Measurements from ENCODE around the gene EEF1AKMT1. TPM values are rescaled to one million over a fixed set of nuclear protein-coding genes. Genes with fewer than 3 reads are reported as not detected.
A peak's percentile ranks its signal among the peaks of the same experiment; 100 is the strongest.

The EEF1AKMT1 gene
- total and polyA plus RNA-seq, 8 donors = 2.6 to 6.4 (median 3.8) TPM

GRCh38 chr13:20774746-20775145 is 985 bp upstream of the EEF1AKMT1 start:
- no peak for DNase-seq
- H3K4me1 ChIP-seq = peaks cover 4 to 6% (median 4%) of the 10 kb centered on the region in 3 donors
- FAIRE-seq = no peak
- TF ChIP-seq CTCF (IDR thresholded peaks at IDR 0.05) = no peak
- no peaks in the 10 kb centered on the region for H3K36me3 ChIP-seq
- H3K27me3 ChIP-seq = no peaks in the 10 kb centered on the region
- WGBS, 2 donors = 70% methylated on average over 1 of the region's 1 CpG
- H3K4me3 ChIP-seq = no peak overlapping the region
- H3K27ac ChIP-seq = no peak overlapping the region
- no peaks in the 10 kb centered on the region for H3K9me3 ChIP-seq
- ATAC-seq = no peak
- intact Hi-C loops (cut with DNase I) = no loop called here

DNA sequence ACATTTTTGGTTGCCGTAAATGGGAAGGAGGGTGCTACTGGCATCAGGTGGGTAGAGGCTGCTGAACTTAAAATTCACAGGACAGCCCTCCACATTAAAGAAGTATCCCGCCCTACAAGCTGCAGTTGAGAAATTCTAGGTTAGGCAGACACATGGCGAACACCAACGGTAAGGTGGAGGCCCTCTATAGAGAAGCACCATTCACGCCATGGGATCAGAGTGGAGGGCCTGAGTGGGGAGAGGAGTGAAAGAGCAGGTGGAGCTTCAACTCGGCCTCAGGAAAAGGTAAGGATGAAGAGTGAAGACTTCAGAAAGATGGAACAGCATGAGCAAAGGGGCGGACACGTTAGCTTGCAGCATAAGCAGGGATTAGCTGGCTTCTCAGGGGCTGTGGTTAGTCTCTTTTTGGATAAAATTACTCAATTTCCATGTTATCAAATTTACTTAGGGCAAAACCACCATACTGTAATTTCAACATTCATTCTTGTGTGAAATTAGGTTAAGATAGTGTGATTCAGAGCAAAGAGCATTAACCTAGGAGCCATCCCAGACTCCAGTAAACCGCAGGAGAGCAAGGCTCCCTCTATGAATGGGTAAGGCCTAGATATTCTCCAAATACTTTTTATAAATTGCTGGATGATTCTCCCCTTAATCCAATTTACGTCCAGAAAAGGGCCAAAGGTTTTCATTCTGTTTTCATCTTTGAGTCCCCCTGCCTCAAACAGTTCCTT is 1.2 kb downstream of the EEF1AKMT1 start:
- no peak for ATAC-seq
- peak overlapping the region; percentile 75 to 86 (median 82) for H3K27ac ChIP-seq
- H3K27me3 ChIP-seq = no peaks in the 10 kb centered on the region
- no peak for DNase-seq
- H3K9me3 ChIP-seq = no peaks in the 10 kb centered on the region
- FAIRE-seq = no peak
- peak overlapping the region; percentile 45 to 62 (median 52) for H3K4me3 ChIP-seq
- TF ChIP-seq CTCF (IDR thresholded peaks at IDR 0.05) = no peak
- intact Hi-C loops (cut with DNase I) = no loop called here
- WGBS, 2 donors = 86 to 88% methylated on average over 10 of the region's 10 CpGs
- peaks cover 4 to 6% (median 4%) of the 10 kb centered on the region in 3 donors for H3K4me1 ChIP-seq
- no peaks in the 10 kb centered on the region for H3K36me3 ChIP-seq

- intact Hi-C loops (cut with DNase I) = no loop called here
- WGBS, 2 donors = 100% methylated on average over 1 of the region's 1 CpG
- Histone ChIP-seq H3K27me3 (no peaks in the 10 kb centered on the region), H3K36me3 (no peaks in the 10 kb centered on the region), H3K27ac (no peak overlapping the region), H3K9me3 (no peaks in the 10 kb centered on the region), H3K4me1 (peaks cover 4 to 6% (median 4%) of the 10 kb centered on the region in 3 donors), H3K4me3 (no peak overlapping the region)
- FAIRE-seq = no peak
- DNase-seq = no peak
- ATAC-seq = no peak
- TF ChIP-seq CTCF (IDR thresholded peaks at IDR 0.05) = no peak
Measured at GRCh38 chr13:20769834-20770233, 3.9 kb downstream of the EEF1AKMT1 start.

DNA sequence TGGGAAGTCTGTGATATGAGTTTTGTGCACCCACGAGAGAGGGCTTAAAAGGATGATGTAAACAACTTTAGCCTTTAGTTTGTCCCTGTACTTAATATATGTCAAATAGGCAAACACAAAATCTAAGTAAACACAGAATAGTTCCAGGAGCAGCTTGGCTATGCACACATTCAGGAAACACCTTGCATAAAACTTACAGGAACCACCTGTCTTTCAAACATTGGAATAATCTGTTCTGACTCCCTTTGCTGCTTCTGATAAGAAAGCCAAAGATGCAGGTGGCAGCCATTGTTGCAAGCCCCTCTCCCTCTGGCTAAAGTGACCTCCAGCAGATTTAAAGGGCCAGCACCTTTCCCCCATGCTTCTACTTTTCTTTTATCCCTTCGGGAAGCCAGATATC is 4.7 kb downstream of the EEF1AKMT1 start:
- no peak overlapping the region for H3K4me3 ChIP-seq
- no peaks in the 10 kb centered on the region for H3K36me3 ChIP-seq
- DNase-seq (no peak), FAIRE-seq (no peak), ATAC-seq (no peak)
- TF ChIP-seq CTCF (IDR thresholded peaks at IDR 0.05) = no peak
- no peak overlapping the region for H3K27ac ChIP-seq
- 64 to 67% methylated on average over 2 of the region's 2 CpGs for WGBS, 2 donors
- H3K4me1 ChIP-seq = peaks cover 4 to 6% (median 4%) of the 10 kb centered on the region in 3 donors
- intact Hi-C loops (cut with DNase I) = no loop called here
- no peaks in the 10 kb centered on the region for H3K9me3 ChIP-seq
- H3K27me3 ChIP-seq = no peaks in the 10 kb centered on the region

DNA sequence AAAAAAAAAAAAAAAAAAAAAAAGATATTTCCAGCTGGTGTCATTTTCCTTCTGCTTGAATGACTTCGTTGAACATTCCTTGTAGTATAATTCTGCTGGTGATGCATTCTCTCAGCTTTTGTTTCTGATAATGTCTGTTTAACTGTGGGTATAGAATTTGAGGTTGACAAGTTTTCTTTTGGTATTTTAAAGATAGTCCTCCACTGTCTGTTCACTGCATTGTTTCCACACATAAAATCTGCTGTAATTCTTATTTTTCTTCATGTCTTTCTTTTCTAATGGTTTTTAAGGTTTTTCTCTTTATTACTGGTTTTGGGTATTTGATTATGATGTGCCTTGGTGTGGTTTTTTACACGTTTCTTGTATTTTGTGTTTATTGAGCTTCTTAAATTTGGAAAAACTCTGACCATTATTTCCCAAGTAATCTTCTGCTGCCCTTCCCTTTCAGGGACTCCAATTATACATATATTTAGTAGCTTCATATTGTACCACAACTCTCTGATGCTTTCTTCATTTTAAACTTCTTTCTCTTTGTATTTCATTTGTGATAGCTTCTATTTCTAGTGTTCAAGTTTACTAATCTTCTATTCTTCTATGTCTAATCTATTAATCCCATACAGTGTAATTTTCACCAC is 6.3 kb downstream of the EEF1AKMT1 start:
- ATAC-seq = no peak
- no peak for FAIRE-seq
- Histone ChIP-seq H3K4me3 (no peak overlapping the region), H3K9me3 (no peaks in the 10 kb centered on the region), H3K27ac (no peak overlapping the region), H3K27me3 (no peaks in the 10 kb centered on the region), H3K4me1 (peaks cover 0 to under 1% (median 0%) of the 10 kb centered on the region in 3 donors), H3K36me3 (no peaks in the 10 kb centered on the region)
- no peak for TF ChIP-seq CTCF (IDR thresholded peaks at IDR 0.05)
- 88 to 100% methylated on average over 2 of the region's 2 CpGs for WGBS, 2 donors
- no peak for DNase-seq
- intact Hi-C loops (cut with DNase I) = no loop called here

All from pancreas (tissue), 10 donors.